ENCODE data around the gene BAK1. TPM values are rescaled to one million over a fixed set of nuclear protein-coding genes. Genes with fewer than 3 reads are reported as not detected.

The BAK1 gene
- total and polyA plus RNA-seq, 2 experiments from 2014 or later = 18.6 to 33.1 TPM

- Histone ChIP-seq H3K27ac (peak within 1 kb of the TSS; percentile 95), H3K4me3 (peak within 1 kb of the TSS; percentile 66), H3K79me2 (peaks cover 23% of the 10 kb centered on the region), H4K20me1 (ENCODE audit: insufficient read depth, poor library complexity, severe bottlenecking) (no peaks in the 10 kb centered on the region), H3K27me3 (no peaks in the 10 kb centered on the region), H3K9me2 (replicated peaks; ENCODE audit: insufficient read depth) (no peaks in the 10 kb centered on the region), H3K36me3 (replicated peaks; ENCODE audit: insufficient read depth, low read depth) (no peaks in the 10 kb centered on the region), H3K4me1 (ENCODE audit: insufficient read depth) (no peaks in the 10 kb centered on the region), H3K4me2 (peak within 1 kb of the TSS; percentile 95), H3K9me3 (ENCODE audit: low read depth) (no peaks in the 10 kb centered on the region), H2AFZ (peak within 1 kb of the TSS; percentile 50)
- no peak for TF ChIP-seq EZH2phosphoT487 (IDR thresholded peaks at IDR 0.05; ENCODE audit: low read depth, severe bottlenecking, unreplicated experiment)
- DNase-seq (ENCODE audit: low spot score) = peak; percentile 78
- under 1% methylated on average over 56 of the region's 99 CpGs for WGBS (ENCODE audit: low lambda C conversion rate, missing lambda C conversion rate)
These were observed 41.0 kb upstream of the BAK1 start, which contains the start of gene ITPR3 for GRCh38 chr6:33620856-33621710. Gene ITPR3, plus strand, starts transcription at chr6:33621322. Its CDS starts 281 bp downstream, at chr6:33621603.

GRCh38 chr6:33620158-33620855 is 40.2 kb upstream of the BAK1 start:
- peak overlapping the region; percentile 50 for H2AFZ ChIP-seq
- no peaks in the 10 kb centered on the region for H4K20me1 ChIP-seq (ENCODE audit: insufficient read depth, poor library complexity, severe bottlenecking)
- H3K27ac ChIP-seq = peak overlapping the region; percentile 65
- no peaks in the 10 kb centered on the region for H3K9me2 ChIP-seq (replicated peaks; ENCODE audit: insufficient read depth)
- H3K4me1 ChIP-seq (ENCODE audit: insufficient read depth) = no peaks in the 10 kb centered on the region
- peak overlapping the region; percentile 32 for H3K4me3 ChIP-seq
- no peaks in the 10 kb centered on the region for H3K36me3 ChIP-seq (replicated peaks; ENCODE audit: insufficient read depth, low read depth)
- H3K79me2 ChIP-seq = peaks cover 15% of the 10 kb centered on the region
- peak overlapping the region; percentile 95 for H3K4me2 ChIP-seq
- H3K9me3 ChIP-seq (ENCODE audit: low read depth) = no peaks in the 10 kb centered on the region
- H3K27me3 ChIP-seq = no peaks in the 10 kb centered on the region
- TF ChIP-seq EZH2phosphoT487 (IDR thresholded peaks at IDR 0.05; ENCODE audit: low read depth, severe bottlenecking, unreplicated experiment) (no peak), EZH2 (IDR thresholded peaks at IDR 0.05; ENCODE audit: borderline replicate concordance) (no peak), CTCF (IDR thresholded peaks at IDR 0.05; ENCODE audit: poor library complexity) (no peak)
- 2% methylated on average over 28 of the region's 29 CpGs for WGBS (ENCODE audit: low lambda C conversion rate, missing lambda C conversion rate)
- peak; percentile 55 for DNase-seq (ENCODE audit: low spot score)

- H3K9me3 ChIP-seq (ENCODE audit: low read depth) = no peaks in the 10 kb centered on the region
- H3K27ac ChIP-seq = no peak overlapping the region
- WGBS (ENCODE audit: low lambda C conversion rate, missing lambda C conversion rate) = 67% methylated on average over 5 of the region's 5 CpGs
- H3K27me3 ChIP-seq = no peaks in the 10 kb centered on the region
- no peaks in the 10 kb centered on the region for H3K9me2 ChIP-seq (replicated peaks; ENCODE audit: insufficient read depth)
- DNase-seq (ENCODE audit: low spot score) = no peak
- H3K4me1 ChIP-seq (ENCODE audit: insufficient read depth) = no peaks in the 10 kb centered on the region
- H4K20me1 ChIP-seq (ENCODE audit: insufficient read depth, poor library complexity, severe bottlenecking) = no peaks in the 10 kb centered on the region
- H2AFZ ChIP-seq = no peak overlapping the region
- TF ChIP-seq EZH2phosphoT487 (IDR thresholded peaks at IDR 0.05; ENCODE audit: low read depth, severe bottlenecking, unreplicated experiment) (no peak), CTCF (IDR thresholded peaks at IDR 0.05; ENCODE audit: poor library complexity) (no peak), EZH2 (IDR thresholded peaks at IDR 0.05; ENCODE audit: borderline replicate concordance) (no peak)
- H3K36me3 ChIP-seq (replicated peaks; ENCODE audit: insufficient read depth, low read depth) = no peaks in the 10 kb centered on the region
- H3K4me2 ChIP-seq = peak overlapping the region; percentile 95
- peaks cover 5% of the 10 kb centered on the region for H3K79me2 ChIP-seq
- no peak overlapping the region for H3K4me3 ChIP-seq
These were observed 39.2 kb upstream of the BAK1 start for GRCh38 chr6:33619166-33619840.

Data from hepatocyte (in vitro differentiated cells).